Measurements from ENCODE around the gene MRPL28.
"Not testable (repeated sequence)": the region's sequence is repeated elsewhere in the genome, so short reads cannot be mapped to it uniquely, and the experiment has no call there.

The MRPL28 gene

GRCh38 chr16:359067-359763 is 11.1 kb downstream of the MRPL28 start:
- no peak for DNase-seq

DNA sequence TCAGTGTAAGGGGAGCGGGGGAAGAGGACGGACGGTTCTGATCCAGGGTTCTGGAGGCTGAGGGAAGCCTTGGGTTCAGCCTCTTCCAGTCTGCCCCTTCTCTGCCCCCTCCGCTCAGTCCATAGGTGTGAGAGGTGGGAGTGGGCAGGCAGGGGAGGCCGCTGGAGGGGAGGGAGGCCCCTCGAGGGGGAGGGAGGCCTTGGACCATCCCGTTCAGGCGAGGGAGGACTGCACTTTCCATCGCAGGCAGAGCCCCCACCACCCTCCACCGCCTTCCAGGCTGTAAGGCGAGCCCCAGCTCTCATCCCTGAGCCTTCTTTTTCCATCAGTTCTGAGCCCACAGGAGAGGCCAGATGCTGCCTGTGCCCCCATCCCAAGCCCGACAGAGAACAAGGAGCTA is 13.6 kb downstream of the MRPL28 start:
- no peak for DNase-seq

DNA sequence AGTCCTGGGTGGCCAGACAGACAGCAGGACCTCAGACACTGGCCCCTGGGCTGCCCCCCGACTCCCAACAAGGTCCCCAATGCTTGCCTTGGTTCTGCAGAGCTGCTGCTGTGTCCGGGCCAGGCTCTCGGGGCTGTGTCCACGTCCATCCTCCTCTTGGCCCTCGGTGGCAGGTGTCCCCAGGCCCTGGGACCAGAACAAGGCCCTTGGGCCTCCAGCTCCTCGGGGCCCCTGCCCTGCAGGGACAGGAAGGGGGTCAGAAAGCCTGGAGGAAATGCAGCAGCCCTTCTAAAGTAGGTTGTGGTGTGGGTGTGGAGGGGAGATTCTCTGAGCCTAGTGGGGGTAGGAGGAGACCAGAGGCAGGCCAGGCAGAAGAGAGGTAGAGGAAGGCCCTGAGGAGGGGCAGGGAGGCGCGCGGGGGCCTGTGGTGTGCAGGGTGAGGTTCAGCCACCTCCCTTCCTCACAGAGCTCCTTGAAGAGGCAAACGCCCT is 15.3 kb downstream of the MRPL28 start:
- no peak for DNase-seq

DNA sequence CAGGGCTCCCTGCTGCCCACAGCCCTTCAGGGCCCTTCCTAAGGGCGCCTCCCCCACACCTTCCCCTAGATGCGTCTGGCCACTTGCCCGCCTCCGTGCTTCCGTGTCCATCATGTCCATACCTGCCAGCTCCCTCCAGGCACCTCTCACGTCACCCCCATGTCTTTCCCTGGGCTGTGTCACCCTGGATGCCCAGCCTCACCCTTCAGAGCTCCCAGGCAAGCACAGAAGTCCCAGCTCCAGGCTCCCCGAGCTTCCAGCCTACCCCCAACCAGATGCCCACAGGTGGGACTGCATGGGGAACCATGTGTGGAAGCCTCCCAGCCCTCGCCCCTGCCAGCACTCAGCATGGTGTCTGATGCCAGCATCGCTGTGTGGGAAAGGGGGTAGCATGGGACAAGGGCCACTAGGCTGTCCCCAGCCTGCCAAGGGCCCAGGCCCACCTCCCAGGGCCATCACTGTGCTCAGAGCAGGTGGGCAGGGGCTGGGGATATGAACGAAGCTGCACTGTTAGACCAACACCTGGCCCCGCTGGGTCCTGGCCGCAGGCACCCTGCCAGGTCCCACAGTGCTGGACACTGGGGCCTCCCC is 16.0 kb downstream of the MRPL28 start:
- DNase-seq = no peak

- no peak for DNase-seq
These were observed 16.7 kb downstream of the MRPL28 start for GRCh38 chr16:353404-354290.

DNA sequence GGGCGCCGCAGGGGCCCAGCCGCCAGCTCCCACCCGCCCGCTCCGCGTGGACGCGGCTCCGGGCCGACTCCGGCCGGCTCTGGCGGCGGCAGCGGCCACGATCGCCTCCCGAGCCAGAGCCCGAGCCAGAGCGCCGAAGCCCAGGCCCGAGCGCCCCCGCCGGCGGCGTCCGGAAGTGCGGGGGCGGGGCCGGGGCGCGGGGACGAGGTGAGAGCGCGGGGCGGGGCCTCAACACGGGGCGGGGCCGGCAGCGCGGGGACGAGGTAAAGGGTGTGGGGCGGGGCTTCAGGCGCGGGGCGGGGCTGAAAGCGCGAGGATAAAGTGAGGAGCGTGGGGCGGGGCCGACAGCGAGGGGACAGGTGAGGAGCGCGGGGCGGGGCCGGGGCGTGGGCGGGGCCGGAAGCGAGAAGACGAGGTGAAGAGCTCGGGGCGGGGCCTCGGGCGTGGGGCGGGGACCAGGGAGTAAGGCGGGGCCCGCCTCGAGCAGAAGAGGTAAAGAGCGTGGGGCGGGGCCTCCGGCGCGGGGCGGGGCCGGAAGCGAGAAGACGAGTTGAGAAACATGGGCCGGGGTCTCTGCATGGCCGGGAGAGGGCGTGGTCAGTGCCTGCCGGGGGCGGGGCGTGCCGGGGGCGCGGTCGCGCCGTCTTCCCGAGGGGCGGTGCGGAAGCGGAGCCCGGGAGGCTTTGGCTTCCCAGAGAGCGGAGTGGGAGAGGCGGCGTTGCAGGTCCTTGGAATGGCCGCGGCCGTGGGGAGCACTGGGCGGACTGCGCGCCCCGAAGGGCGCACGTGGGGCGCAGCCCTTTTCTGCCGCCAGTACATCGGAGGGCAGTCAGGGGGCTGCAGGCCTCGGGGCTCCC is 17.6 kb downstream of the MRPL28 start, which contains the start of gene AXIN1:
Gene AXIN1, minus strand, starts transcription at position 177 of the 857 bp plus-strand sequence. CDS start 5,698 bp downstream, outside the sequence.
- DNase-seq = peak; percentile 92

- peak; percentile 18 for DNase-seq
These were observed 18.4 kb downstream of the MRPL28 start for GRCh38 chr16:351804-352520.

- DNase-seq = no peak
These were observed 20.1 kb downstream of the MRPL28 start for GRCh38 chr16:350203-350602.

- no peak for DNase-seq
These were observed 21.1 kb downstream of the MRPL28 start for GRCh38 chr16:349211-349610.

- DNase-seq = not testable (repeated sequence)
These were observed 21.8 kb downstream of the MRPL28 start for GRCh38 chr16:348495-348894.

GRCh38 chr16:347203-347602 is 23.1 kb downstream of the MRPL28 start:
- DNase-seq = no peak

DNA sequence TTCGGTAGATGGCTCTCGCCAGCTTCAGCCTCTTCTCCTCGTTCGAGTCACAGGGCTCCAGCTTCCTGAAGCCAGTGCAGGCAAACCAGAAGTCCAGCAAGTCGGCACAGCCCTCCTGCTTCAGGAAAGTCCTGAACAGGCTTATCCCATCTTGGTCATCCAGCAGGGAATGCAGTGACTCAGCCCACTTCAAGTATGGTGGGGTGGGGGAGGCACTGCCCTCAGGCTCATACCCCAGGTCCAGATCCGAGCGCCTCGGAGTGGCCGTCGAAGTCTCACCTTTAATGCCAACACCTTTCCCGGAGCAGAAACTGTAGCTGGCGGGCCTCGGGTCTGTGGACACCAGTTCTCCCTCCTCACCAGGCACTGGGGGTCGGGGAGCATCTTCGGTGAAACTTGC is 23.8 kb downstream of the MRPL28 start:
- DNase-seq = peak; percentile 32

DNA sequence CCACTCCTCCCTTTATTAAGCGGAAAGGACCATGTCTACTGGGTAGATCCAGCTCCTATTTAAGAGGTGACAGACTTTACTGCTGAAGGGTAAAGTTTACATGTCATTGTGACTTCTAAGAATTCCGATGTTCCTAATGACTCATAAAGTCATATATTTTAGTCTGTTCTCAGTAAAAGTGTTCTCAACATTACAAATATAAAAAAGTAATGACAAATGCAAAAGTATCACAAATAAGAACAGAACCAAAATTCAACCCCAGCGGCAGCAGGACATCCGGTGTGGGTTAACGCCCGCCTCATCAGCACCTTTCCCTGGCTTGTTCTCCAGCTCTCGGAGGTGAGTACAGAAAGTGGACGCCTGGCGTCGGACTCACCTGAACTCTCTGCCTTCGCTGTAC is 24.6 kb downstream of the MRPL28 start:
- no peak for DNase-seq

DNA sequence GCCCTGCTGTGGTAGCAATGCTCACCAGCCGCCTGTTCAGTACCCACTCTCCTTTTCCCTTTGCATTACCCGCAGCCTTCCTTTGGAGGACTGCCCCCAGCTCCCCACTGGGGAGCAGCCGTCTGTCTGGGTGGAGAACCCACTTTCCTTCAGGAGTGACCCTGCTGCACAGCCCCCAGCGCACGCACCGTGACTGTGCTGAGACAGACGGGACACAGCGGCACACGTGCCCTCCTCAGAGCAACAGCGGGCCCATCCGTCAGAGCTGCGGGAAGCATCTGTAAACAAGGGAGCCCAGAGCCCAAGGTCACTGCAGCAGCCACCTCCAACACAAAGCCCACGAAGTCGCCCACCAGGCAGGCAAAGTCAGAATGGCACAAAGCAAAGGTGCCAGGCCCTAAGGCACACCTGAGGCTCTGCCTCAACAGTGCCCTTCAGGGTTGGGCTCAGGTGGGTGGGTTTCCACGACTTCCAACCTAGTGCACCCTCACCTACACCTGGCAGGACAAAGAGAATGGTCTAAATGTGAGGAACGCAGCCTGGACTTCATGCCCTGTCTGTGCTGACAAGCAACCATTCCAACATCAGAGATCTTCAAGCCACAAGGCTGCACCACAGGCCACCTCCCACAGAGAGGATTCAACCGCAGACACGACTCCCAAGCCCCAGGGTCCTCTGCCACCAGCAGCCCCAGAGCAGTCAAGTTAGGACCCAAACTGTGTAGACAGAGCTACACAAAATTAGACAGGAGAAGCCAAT is 27.7 kb downstream of the MRPL28 start:
- no peak for DNase-seq

DNA sequence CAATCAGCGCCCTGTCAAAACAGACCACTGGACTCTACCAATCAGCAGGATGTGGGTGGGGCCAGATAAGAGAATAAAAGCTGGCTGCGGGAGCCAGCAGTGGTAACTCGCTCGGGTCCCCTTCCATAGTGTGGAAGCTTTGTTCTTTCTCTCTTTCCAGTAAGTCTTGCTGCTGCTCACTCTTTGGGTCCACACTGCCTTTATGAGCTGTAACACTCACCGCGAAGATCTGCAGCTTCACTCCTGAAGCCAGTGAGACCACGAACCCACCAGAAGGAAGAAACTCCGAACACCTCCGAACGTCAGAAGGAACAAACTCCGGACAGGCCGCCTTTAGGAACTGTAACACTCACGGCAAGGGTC is 28.4 kb downstream of the MRPL28 start:
- not testable (repeated sequence) for DNase-seq

GRCh38 chr16:341095-341973 is 29.0 kb downstream of the MRPL28 start:
- DNase-seq = not testable (repeated sequence)

DNA sequence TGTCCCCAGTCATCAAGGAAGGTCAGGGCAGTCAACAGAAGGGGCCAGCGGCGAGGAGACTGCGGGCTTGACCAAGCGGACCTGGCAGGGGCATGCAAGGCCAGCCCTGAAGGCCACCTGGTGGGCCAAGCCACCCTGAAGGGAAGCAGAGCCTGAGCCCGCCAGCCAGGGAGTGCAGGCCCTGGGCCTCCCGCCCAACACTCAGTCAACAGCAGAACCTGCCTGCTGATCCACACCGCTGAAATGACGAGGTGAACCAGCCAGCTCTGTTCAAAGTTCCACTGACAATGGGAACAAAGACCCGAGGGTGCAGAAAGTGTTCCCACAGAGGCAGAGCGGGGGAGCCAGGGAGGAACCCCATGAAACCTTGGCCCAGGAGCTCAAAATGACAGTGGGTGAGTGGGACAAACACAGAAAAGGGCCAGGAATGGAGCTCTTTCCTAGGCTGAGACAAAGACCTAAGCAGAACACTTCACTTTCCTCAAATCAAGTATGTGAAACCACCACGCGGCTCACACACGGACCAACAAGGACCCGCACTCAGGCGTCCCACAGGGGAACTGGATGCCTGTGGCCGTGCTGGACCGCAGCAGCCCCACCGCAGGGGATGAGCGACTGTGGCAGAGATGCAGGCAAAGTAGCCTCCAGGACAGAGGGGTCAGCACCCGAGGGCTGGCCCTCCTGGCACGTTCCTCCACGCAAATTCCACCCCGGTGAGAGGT is 29.8 kb downstream of the MRPL28 start:
- no peak for DNase-seq

DNA sequence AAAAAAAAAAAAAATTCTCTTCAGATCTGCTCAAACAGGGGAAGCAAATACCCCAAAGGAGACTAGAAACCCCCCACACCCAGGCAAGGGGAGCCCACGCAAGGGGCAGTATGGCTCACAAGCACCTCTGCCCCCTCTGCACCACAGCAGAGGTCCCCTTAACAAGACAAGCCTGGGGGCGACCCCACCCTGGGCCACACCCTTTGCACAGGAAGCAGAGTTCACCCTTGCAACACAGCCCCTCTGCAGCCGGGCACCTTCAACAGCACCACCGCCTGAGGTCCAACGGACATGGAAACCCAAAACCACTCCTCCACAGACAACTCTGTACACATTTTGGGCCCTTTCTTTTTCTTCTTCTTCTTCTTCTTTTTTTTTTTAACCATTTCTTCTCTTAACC is 30.7 kb downstream of the MRPL28 start:
- DNase-seq = no peak

- no peak for DNase-seq
These were observed 32.3 kb downstream of the MRPL28 start for GRCh38 chr16:337975-338575.

Data from fibroblast of skin of back (primary cell).